ENCODE data around the gene SEC14L6.

DNA sequence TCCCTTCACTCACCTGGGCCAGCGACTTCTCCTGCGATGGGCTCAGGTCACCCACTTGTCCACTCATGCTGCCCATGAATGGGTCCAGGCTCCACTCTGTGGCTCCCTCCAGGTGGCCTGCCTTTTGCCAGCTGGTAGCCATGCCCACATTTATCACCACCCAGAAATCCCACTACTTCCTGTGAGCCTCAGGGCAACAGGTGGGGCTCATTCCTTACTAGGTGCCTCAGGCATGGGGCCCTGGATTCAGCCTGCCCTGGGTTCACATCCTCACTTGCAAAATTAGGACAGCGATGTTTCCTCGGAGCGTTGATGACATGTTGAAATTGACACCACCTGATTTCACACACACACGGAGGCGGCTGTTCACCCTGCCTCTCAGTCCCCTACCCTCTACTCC lies at the start of gene SEC14L6:
- no peak for TF ChIP-seq EZH2 (IDR thresholded peaks at IDR 0.05)
- TF ChIP-seq POLR2AphosphoS5 (IDR thresholded peaks at IDR 0.05; ENCODE audit: borderline replicate concordance, low read depth, low read length): no peak
